Fibroblast of pulmonary artery (primary cell): ENCODE data around the gene ABCC9.

ENCODE experiments used
- DNase-seq: peaks from one replicate; pipeline ENCODE4 v3.0.0-alpha.2; 2010; ENCODE audit warnings: low read depth
- H3K4me3 ChIP-seq: replicated peaks from 2 replicates; pipeline ENCODE4 v1.5.1; 2011; ENCODE audit warnings: low read depth, mild to moderate bottlenecking, control low read depth, low read length, moderate library complexity
- TF ChIP-seq, protein P1 (sequence below): IDR thresholded peaks from 2 replicates; pipeline ENCODE4 v1.5.1; 2011; ENCODE audit warnings: mild to moderate bottlenecking, control low read depth, low read length, inconsistent platforms; ENCODE audit errors: missing control alignments

ABCC9 gene

DNA sequence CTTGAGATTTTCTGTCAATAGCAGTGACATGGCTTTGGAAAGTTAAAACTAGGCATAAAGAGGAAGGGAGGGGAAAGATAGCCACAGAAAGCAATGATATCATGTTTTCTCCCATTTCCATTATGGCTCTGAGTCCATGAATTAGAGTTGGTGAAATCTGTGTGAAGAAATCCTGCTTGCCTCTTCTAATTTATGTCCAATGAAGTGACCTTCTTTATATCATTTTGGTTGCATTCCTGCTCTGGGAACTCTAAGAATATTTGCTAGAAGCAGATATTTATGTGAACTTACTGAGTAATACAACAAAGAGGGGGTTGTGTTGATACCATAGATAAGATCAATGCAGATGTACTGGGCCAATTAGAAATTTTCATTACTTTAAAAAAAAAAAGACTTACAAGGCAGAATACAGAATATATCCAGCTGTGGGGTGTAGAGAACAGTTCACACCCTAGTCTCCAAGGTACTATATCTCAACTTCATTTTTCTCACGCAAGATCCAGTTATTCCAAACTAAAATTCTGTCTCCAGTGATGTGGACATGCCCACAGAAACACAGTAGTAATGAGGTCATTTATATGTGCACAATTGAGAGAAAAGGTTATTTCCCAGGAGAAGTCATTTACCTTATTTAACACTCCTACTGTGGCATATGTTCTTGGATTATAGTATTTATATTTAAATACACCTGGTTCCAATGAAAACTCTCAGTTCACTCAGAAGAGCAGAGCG lies 115.2 kb downstream of the ABCC9 start:
- TF ChIP-seq, protein P1, sequence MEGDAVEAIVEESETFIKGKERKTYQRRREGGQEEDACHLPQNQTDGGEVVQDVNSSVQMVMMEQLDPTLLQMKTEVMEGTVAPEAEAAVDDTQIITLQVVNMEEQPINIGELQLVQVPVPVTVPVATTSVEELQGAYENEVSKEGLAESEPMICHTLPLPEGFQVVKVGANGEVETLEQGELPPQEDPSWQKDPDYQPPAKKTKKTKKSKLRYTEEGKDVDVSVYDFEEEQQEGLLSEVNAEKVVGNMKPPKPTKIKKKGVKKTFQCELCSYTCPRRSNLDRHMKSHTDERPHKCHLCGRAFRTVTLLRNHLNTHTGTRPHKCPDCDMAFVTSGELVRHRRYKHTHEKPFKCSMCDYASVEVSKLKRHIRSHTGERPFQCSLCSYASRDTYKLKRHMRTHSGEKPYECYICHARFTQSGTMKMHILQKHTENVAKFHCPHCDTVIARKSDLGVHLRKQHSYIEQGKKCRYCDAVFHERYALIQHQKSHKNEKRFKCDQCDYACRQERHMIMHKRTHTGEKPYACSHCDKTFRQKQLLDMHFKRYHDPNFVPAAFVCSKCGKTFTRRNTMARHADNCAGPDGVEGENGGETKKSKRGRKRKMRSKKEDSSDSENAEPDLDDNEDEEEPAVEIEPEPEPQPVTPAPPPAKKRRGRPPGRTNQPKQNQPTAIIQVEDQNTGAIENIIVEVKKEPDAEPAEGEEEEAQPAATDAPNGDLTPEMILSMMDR = no peak
- H3K4me3 ChIP-seq = no peak overlapping the region
- DNase-seq = no peak

DNA sequence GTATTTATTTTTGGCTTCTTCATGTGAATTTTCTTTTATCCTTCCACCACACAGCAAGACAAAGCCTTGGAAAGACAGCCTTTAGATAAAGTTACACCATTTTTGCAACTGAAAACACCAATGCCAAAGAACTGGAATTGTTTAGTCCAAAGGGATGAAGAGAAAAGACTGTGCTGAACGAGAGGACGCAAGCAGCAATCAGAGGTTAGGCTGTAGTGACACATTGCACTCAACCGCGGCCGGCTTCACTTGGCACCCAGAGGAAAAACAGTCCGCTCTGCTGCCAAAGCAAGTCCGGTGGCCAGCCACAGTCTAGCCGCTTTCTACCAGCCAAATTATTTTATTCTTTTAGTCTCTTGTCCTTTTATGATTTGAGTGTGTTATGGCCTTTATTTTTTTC lies 117.6 kb downstream of the ABCC9 start:
- DNase-seq = no peak
- H3K4me3 ChIP-seq = no peak overlapping the region
- TF ChIP-seq, protein P1 = no peak

DNA sequence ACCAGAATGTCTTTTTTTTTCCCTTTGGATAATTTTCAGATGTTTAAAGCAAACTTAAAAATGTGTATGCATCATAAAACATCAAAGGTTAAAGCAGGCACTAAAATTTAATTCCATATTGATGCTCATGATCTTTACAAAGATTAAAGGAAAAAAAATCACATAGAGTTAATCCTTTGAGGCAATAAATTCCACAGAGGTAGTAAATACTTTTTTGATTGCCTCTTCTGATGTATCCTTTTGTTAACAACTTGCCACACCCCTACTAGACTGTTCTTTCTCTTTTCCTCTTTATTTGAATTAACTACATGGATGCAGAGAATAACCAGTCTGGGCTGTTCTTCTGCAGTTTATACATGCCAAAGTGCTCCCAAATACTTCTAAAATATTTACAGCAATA lies 121.5 kb downstream of the ABCC9 start:
- no peak for DNase-seq
- H3K4me3 ChIP-seq = no peak overlapping the region
- TF ChIP-seq, protein P1 = no peak

DNA sequence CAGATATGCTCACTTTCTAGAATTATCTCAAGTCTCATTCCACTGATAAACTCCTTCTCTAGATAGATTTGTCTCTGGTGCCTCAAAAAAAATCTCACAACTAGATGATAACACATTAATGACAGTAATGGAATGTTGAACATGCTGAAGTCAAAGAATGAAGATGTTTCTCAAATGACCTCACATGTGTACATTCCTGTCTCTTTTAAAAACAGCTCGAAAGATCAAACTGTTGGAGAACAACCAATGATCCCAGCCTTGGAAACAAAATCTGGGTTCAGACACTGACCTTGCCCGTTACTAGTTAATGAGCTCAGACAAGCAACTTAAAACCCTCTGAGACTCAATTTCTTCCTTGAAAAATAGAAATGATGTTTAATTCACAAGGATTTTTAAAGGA lies 122.0 kb downstream of the ABCC9 start:
- TF ChIP-seq, protein P1 = no peak
- H3K4me3 ChIP-seq = no peak overlapping the region
- peak; percentile 16 for DNase-seq

DNA sequence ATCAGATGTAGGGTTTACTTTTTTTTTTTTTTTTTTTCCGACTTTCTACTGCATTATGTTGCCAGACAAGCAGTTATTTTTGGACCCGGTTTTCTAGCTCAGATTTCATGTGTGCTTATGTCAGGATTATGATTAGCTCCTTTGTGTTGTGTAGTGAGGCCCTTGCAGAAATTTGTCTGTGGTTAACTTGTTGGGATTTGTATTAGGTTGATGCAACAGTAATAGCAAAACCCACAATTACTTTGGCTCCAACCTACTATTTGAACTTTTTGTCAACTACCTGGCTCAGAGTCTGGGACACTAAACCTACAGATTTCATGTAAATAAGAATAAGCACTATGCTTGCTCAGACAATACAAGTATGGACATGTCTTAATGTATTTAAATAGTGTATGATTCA lies 122.6 kb downstream of the ABCC9 start:
- no peak overlapping the region for H3K4me3 ChIP-seq
- DNase-seq = peak; percentile 42
- TF ChIP-seq, protein P1 = no peak

DNA sequence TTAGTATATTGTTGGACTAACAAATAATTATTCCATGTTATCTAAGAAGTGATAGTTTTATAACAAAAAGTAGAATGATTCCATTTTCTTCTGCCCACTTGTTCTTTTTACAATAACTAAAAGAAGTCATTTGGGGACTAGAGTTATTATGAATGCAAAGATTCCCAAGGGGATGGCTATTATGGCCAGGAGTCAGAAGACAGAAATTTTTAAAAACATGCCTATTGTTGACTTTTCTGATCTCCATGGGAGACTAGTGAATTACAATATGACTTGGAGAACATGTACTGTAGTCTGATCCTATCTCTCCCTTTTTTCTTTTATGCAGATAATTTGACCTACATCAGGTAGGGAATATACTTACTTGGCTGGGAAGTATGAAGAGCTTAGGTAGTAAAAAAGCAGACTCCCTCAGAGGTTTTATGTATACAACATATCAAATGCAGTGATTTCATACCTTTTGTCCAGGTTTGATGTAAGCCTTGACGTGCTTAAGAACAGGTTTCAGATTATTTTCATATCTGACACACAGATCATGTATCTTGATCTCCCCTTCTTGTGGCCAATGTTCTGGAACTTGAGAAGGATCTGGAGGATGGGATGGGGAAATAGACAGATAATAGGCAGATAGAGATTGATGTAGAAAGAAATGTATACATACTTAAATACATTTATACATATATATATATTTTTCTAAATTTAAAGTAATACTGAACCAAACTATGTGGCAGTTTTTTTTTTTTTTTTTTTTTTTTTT lies 125.7 kb downstream of the ABCC9 start:
- peak; percentile 11 for DNase-seq
- no peak overlapping the region for H3K4me3 ChIP-seq
- TF ChIP-seq, protein P1 = no peak
